Fibroblast of lung (primary cell): ENCODE measurements around the gene MTFR2.

Source experiments
- EZH2 ChIP-seq: IDR thresholded peaks from 2 replicates; pipeline ENCODE4 v1.5.1; 2012; ENCODE audit warnings: low read length, control low read depth, mild to moderate bottlenecking; ENCODE audit errors: missing control alignments
- TF ChIP-seq, protein P1 (sequence below), 2 donors: IDR thresholded peaks in 1 of 2; conservative IDR thresholded peaks in 1 of 2; 1 replicate in 1 of 2; 2 replicates in 1 of 2; pipeline ENCODE4 v1.5.1; 2011 to 2012; ENCODE audit warnings: low read length in 2 of 2, control low read depth in 1 of 2, inconsistent platforms in 1 of 2, low read depth in 1 of 2, mild to moderate bottlenecking in 1 of 2

DNA sequence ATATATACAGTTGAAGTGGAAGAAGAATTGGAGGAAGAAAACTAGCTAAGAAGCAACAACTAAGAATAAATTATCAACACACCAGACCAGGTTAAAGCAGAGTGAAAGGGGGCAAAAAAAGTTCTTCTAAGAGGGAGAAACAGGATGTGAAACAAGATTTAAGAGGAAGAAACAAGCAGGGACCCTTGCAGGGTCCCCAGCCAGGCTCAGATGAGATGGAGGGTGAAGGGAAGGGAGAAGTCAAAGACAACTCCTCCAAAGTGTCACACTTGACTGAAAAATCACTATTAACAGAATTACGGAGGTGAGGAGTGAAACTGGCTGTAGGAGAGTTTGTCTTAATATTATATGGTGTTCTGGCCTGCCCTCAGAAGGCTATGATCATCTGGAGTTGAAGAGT, 65.4 kb downstream of the MTFR2 start:
- TF ChIP-seq, protein P1, sequence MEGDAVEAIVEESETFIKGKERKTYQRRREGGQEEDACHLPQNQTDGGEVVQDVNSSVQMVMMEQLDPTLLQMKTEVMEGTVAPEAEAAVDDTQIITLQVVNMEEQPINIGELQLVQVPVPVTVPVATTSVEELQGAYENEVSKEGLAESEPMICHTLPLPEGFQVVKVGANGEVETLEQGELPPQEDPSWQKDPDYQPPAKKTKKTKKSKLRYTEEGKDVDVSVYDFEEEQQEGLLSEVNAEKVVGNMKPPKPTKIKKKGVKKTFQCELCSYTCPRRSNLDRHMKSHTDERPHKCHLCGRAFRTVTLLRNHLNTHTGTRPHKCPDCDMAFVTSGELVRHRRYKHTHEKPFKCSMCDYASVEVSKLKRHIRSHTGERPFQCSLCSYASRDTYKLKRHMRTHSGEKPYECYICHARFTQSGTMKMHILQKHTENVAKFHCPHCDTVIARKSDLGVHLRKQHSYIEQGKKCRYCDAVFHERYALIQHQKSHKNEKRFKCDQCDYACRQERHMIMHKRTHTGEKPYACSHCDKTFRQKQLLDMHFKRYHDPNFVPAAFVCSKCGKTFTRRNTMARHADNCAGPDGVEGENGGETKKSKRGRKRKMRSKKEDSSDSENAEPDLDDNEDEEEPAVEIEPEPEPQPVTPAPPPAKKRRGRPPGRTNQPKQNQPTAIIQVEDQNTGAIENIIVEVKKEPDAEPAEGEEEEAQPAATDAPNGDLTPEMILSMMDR (conservative IDR thresholded peaks at IDR 0.05 in 1 of 2, IDR thresholded peaks at IDR 0.05 in 1 of 2; ENCODE audit: low read depth in 1 of 2, low read length in 2 of 2), result no peak
- no peak for TF ChIP-seq EZH2
